ELF-1 (cell line): Measurements from ENCODE around the gene KLHL18.
"Not testable (repeated sequence)": the region's sequence is repeated elsewhere in the genome, so short reads cannot be mapped to it uniquely, and the experiment has no call there.

Experiments used
- DNase-seq: peaks from one replicate; pipeline ENCODE4 v3.0.0-alpha.2; 2016; ENCODE audit warnings: low read depth, low spot score

KLHL18 gene

DNA sequence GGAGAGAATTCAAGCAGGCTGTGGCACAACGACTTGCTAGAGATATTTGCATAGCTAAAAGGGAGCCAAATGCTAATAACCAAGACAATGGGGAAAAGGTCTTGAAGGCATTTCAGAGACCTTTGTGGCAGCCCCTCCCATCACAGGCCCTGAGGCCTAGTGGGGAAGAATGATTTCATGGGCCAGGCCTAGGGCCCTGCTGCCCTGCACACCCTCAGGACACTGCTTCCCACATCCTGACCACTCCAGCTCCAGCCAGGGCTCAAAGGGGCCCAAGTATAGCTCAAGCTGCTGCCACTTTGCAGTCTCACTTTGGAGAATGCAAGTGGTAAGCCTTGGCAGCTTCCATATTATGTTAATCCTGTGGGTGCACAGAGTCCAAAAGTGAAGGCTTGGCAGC is 76.6 kb downstream of the KLHL18 start:
- peak; percentile 66 for DNase-seq

GRCh38 chr3:47360110-47360517 is 77.4 kb downstream of the KLHL18 start:
- peak; percentile 8 for DNase-seq

- DNase-seq = no peak
Measured at GRCh38 chr3:47362701-47363100, 80.0 kb downstream of the KLHL18 start.

- no peak for DNase-seq
Measured at GRCh38 chr3:47365213-47366153, 82.7 kb downstream of the KLHL18 start.

DNA sequence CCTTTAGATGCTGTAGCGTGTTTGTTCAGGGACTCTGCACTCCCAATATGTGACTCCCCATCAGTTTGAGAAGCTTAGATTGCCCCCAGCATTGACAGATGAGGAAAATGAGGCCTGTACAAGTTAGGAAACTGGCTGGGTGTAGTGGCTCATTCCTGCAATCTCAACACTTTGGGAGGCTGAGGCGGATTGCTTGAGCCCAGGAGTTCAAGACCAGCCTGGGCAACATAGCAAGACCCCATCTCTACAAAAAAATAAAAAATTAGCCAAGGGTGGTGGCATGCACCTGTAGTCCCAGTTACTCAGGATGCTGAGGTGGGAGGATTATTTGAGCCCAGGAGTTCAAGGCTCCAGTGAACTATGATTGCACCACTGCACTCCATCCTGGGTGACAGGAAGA is 84.1 kb downstream of the KLHL18 start:
- DNase-seq = no peak

GRCh38 chr3:47367631-47368030 is 84.9 kb downstream of the KLHL18 start:
- no peak for DNase-seq

GRCh38 chr3:47370020-47370419 is 87.3 kb downstream of the KLHL18 start:
- not testable (repeated sequence) for DNase-seq

DNA sequence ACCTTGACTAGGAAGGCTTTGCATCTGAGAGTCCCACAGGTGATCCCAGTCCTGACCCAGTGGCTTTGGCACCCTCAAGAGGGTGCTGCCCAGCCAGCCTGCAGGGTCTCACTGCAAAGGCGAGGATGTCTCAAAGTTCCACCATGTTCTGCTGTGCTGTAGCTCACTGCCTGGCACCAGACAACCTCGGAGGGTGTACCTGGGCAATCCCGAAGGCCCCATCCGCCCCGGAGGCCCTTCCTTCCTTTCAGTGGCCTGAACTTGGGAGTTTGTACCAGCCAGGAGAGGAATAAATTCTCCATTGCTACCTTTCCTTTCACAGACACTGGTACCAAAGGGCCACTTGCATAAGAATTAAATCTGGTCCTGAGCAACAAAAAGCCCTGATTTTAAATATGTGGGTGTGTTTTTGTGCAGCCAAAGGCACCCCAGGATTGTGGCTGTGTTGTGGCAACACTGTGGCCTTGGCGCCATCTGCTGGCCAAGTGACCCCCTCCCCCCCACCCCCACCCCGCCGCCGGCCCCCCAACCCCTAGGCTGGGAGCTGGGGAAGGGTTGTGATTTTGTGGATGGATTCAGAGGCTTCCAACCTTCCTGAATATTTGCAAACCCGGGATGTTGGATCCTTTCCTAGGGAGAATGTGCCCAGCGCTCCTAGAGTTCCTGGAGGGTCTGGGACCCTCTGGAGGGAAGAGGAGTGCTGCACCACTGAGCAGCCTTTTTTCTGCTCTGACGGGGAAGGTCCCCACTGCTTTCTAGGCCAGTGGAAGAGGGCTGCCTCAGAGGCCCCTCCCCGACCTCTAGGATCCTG is 88.3 kb downstream of the KLHL18 start:
- DNase-seq = peak; percentile 17

GRCh38 chr3:47374587-47374986 is 91.8 kb downstream of the KLHL18 start:
- DNase-seq = no peak

DNA sequence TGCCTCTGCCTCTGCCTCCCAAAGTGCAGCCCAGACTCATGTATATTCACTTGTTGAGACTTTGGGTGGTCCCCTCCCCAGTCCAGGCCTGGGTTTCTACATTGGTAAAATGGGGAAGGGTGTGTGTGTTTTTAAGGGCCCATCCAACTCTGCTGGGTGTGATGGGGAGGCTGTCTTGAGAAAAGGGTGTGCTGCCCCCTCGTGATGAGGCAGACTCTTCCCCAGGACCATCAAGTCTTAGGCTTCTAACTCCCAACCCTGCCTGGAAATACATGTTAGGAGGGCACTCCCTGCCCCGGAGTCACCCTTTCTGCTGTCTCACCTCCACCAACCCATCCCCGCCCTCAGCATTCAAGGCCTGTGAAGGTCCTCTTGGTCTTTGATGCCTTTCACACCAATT is 93.6 kb downstream of the KLHL18 start:
- DNase-seq = peak; percentile 14

DNA sequence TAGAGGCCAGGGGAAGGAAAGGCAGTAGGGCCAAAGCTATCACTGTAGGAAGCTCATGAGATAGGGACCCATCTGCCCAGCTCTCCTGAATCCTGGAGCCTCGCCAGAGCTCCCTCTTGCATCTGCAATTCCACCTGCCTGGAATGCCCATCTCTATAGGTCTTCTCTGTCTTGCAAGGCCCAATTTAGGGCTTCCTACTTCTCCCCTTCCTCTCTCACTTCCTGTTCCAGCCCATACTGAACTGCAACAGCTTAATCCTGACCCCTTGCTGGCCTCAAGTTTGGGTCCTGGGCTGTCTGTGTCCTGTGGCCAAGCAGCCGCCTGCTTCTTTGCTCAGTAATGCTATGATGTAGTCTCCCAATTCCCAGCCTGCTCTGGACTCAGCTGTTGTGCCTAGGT is 94.4 kb downstream of the KLHL18 start:
- DNase-seq = no peak

DNA sequence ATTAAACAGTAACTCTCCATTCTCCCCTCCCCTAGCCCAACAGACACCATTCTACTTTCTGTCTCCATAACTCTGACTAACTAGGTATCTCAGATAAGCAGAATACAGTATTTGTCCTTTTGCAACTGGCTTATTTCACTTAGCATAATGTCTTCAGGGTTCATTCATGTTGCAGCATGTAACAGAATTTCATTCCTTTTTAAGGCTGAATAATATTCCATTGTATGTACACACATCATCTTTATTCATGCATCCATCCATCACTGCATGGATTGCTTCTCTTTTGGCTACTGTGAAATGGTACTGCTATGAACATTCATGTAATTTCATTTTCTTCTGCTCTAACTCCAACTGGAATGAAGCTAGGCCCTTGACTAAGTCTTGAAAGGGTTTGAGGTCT is 96.1 kb downstream of the KLHL18 start:
- DNase-seq = no peak

DNA sequence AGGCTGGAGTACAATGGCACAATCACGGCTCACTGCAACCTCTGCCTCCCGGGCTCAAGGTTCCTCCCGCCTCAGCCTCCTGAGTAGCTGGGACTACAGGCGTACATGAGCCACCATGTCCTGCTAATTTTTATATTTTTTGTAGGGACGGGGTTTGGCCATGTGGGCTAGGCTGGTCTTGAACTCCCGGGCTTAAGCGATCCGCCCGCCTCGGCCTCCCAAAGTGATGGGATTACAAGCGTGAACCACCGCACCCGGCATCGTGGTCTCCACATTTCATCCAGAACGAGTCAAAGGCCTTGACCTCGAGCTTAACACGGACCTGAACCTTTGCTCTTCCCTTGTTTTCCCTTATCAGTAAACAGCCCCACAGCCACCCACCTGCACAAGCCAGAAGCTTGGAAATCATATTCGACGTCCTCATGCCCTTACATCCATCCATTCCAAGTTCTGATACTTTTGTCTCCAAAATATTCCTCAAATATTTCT is 96.7 kb downstream of the KLHL18 start:
- no peak for DNase-seq

GRCh38 chr3:47380026-47380600 is 97.4 kb downstream of the KLHL18 start:
- no peak for DNase-seq

- DNase-seq = peak; percentile 100
Measured at GRCh38 chr3:47380601-47381316, 98.0 kb downstream of the KLHL18 start, which contains the start of gene PTPN23. PTPN23 (plus strand) TSS chr3:47381021; CDS start chr3:47381097, 76 bp downstream.

- DNase-seq = peak; percentile 92
Measured at GRCh38 chr3:47381317-47382157, 98.8 kb downstream of the KLHL18 start.

DNA sequence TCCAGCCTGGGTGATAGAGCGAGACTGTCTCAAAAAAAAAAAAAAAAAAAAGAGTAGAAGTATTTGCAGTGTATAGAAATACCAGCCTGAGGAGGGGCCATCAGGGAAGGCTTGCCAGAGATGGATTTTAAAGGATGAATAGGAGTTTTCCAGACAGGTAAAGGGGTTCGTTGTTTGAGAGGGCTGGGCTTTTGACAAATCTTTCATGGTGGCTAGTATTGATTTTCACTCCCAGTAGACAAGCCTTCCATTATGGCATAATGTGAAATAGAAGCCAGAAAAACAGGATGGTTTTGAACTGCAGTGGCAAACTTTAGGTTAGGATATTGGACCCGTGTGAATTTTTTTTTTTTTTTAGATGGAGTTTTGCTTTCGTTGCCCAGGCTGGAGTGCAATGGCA is 101.7 kb downstream of the KLHL18 start:
- no peak for DNase-seq

GRCh38 chr3:47385007-47385406 is 102.3 kb downstream of the KLHL18 start:
- no peak for DNase-seq

DNA sequence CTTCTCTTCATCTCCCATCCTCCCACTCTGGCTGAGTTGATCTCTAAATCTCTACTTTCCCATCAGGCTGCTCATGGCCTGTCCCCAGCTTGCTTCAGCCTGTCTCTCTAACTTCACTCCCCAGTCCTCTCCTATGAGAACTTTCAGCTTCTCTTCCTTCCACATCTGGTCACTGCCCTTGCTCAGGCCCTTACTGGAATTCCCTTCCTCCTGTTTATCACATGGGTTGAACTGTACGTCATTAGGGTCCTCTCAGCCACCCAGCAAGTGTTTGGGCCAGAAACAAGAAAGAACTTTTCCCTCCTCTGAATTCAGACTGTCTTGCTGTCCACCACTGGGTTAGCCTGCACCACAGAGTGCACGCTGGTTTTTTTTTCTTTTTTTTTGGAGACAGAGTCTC is 103.1 kb downstream of the KLHL18 start:
- DNase-seq = no peak

DNA sequence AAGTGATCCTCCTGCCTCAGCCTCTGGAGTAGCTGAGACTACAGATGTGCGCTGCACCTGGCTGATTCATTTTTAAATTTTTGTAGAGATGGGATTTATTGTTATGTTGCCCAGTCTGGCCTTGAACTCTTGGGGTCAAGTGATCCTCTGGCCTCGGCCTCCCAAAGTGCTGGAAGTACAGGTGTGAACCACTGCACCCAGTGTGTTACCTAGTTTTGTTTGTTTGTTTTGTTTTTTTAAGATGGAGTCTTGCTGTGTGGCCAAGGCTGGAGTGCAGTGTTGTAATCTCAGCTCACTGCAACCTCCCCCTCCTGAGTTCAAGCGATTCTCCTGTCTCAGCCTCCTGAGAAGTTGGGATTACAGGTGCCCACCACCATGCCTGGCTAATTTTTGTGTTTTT is 110.2 kb downstream of the KLHL18 start:
- DNase-seq = no peak
